ENCODE results near the gene FAM120B. TPM values are rescaled to one million over a fixed set of nuclear protein-coding genes. Genes with fewer than 3 reads are reported as not detected.

Gene FAM120B
- total RNA-seq, 3 donors from 2014 or later, result 28.8 to 35.0 (median 33.8) TPM

GRCh38 chr6:170402318-170403040, 95.9 kb downstream of the FAM120B start:
- H3K36me3 ChIP-seq, result no peaks in the 10 kb centered on the region
- no peak for TF ChIP-seq POLR2A (IDR thresholded peaks at IDR 0.05)

GRCh38 chr6:170403451-170403850, 96.9 kb downstream of the FAM120B start:
- Histone ChIP-seq H3K27ac (no peak overlapping the region), H3K36me3 (no peaks in the 10 kb centered on the region)

More at GRCh38 chr6:170402318-170403040, 95.9 kb downstream of the FAM120B start:
- no peaks in the 10 kb centered on the region for H3K9me3 ChIP-seq
- no peaks in the 10 kb centered on the region for H3K27me3 ChIP-seq
- intact Hi-C loops (cut with DNase I; ENCODE audit: low total_unique reads), result no loop called here
- H3K4me3 ChIP-seq, result no peak overlapping the region
- no peak overlapping the region for H3K27ac ChIP-seq
- H3K4me1 ChIP-seq, result no peaks in the 10 kb centered on the region
- DNase-seq (ENCODE audit: low spot score in 2 of 2), result no peak

GRCh38 chr6:170404036-170404435, 97.5 kb downstream of the FAM120B start:
- no peaks in the 10 kb centered on the region for H3K27me3 ChIP-seq
- no peaks in the 10 kb centered on the region for H3K9me3 ChIP-seq
- H3K27ac ChIP-seq, result no peak overlapping the region
- intact Hi-C loops (cut with DNase I; ENCODE audit: low total_unique reads), result no loop called here
- no peak for TF ChIP-seq POLR2A (IDR thresholded peaks at IDR 0.05)
- TF ChIP-seq CTCF (IDR thresholded peaks at IDR 0.05), result no peak
- no peaks in the 10 kb centered on the region for H3K36me3 ChIP-seq
- no peak for DNase-seq (ENCODE audit: low spot score in 2 of 2)
- H3K4me1 ChIP-seq, result no peaks in the 10 kb centered on the region
- no peak overlapping the region for H3K4me3 ChIP-seq

More at GRCh38 chr6:170403451-170403850, 96.9 kb downstream of the FAM120B start:
- no peak overlapping the region for H3K4me3 ChIP-seq
- no peaks in the 10 kb centered on the region for H3K27me3 ChIP-seq
- no peak for TF ChIP-seq POLR2AphosphoS5 (IDR thresholded peaks at IDR 0.05)
- DNase-seq (ENCODE audit: low spot score in 2 of 2), result no peak
- H3K9me3 ChIP-seq, result no peaks in the 10 kb centered on the region
- intact Hi-C loops (cut with DNase I; ENCODE audit: low total_unique reads), result no loop called here
- H3K4me1 ChIP-seq, result no peaks in the 10 kb centered on the region

GRCh38 chr6:170404697-170405096, 98.1 kb downstream of the FAM120B start:
- Histone ChIP-seq H3K27ac (no peak overlapping the region), H3K4me1 (no peaks in the 10 kb centered on the region), H3K9me3 (no peaks in the 10 kb centered on the region), H3K4me3 (no peak overlapping the region), H3K36me3 (no peaks in the 10 kb centered on the region), H3K27me3 (no peaks in the 10 kb centered on the region)
- TF ChIP-seq POLR2AphosphoS5 (IDR thresholded peaks at IDR 0.05) (no peak), POLR2A (IDR thresholded peaks at IDR 0.05) (no peak), CTCF (IDR thresholded peaks at IDR 0.05) (no peak)
- intact Hi-C loops (cut with DNase I; ENCODE audit: low total_unique reads), result no loop called here
- DNase-seq (ENCODE audit: low spot score in 2 of 2), result no peak

- Histone ChIP-seq H3K27ac (peak overlapping the region in 1 of 2 donors; percentile 34), H3K9me3 (no peaks in the 10 kb centered on the region), H3K4me3 (no peak overlapping the region), H3K36me3 (no peaks in the 10 kb centered on the region), H3K4me1 (no peaks in the 10 kb centered on the region), H3K27me3 (no peaks in the 10 kb centered on the region)
- intact Hi-C loops (cut with DNase I; ENCODE audit: low total_unique reads), result no loop called here
- TF ChIP-seq POLR2AphosphoS5 (IDR thresholded peaks at IDR 0.05) (no peak), POLR2A (IDR thresholded peaks at IDR 0.05) (no peak), CTCF (IDR thresholded peaks at IDR 0.05) (no peak)
- no peak for DNase-seq (ENCODE audit: low spot score in 2 of 2)
Measured at GRCh38 chr6:170405311-170405975, 98.9 kb downstream of the FAM120B start.

- no peak for TF ChIP-seq POLR2AphosphoS5 (IDR thresholded peaks at IDR 0.05)
- no peak for TF ChIP-seq POLR2A (IDR thresholded peaks at IDR 0.05)
- no peak for TF ChIP-seq CTCF (IDR thresholded peaks at IDR 0.05)
- Histone ChIP-seq H3K4me1 (no peaks in the 10 kb centered on the region), H3K27me3 (no peaks in the 10 kb centered on the region), H3K36me3 (no peaks in the 10 kb centered on the region), H3K4me3 (no peak overlapping the region), H3K9me3 (no peaks in the 10 kb centered on the region), H3K27ac (no peak overlapping the region)
- no peak for DNase-seq (ENCODE audit: low spot score in 2 of 2)
- intact Hi-C loops (cut with DNase I; ENCODE audit: low total_unique reads), result no loop called here
Measured at GRCh38 chr6:170407200-170407599, 100.6 kb downstream of the FAM120B start.

Data from breast epithelium (tissue), 4 donors.